Measurements from ENCODE around the gene CCDC126.

DNA sequence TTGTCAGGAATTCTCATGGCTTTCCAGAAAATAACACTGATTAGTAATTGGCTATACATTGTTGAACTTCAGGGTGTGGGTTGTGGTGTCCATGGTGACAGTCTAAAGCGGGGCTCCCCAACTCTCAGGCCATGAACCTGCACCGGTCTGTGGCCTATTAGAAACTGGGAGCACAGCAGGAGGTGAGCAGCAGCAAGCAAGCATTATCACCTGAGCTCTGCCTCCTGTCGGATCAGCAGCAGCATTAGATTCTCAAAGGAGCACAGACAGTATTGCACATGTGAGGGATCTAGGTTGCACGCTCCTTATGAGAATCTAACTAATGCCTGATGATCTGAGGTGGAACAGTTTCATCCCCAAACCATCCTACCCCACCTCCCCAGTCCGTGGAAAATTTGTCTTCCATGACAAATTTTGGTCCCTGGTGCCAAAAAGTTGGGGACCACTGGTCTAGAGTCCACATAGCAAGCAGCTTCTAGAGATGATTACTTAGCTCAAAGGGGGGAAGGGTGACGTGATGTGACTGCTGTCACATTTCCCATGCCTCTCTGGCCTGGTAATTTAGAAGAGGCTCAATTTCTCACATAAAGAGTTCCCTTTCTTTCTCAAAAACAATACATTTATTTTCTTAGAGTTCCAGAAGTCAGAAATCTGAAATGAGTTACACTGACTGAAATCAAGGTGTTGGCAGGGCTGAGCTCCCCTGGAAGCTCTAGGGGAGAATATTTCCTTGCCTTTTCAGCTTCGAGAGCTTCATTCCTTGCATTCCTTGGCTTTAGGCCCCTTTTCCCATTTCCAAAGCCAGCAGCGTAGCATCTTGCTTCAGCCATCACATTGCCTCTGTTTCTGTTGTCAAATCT, 65.2 kb downstream of the CCDC126 start:
- TF ChIP-seq POLR2A (IDR thresholded peaks at IDR 0.05; ENCODE audit: low read length) (no peak), GATA1 (IDR thresholded peaks at IDR 0.05; ENCODE audit: low read depth, low read length) (no peak)

Measured in erythroblast (primary cell).